ENCODE data around the gene TECPR2. TPM values are rescaled to one million over a fixed set of nuclear protein-coding genes. Genes with fewer than 3 reads are reported as not detected.

The TECPR2 gene
- total and polyA plus RNA-seq, 4 experiments from 2014 or later = 0.89 to 12.6 (median 7.8) TPM

- Histone ChIP-seq H3K27ac (ENCODE audit: low read depth, low read length) (no peak overlapping the region), H3K27me3 (ENCODE audit: insufficient read depth, low read length) (no peaks in the 10 kb centered on the region), H3K4me3 (ENCODE audit: low read length in 2 of 2) (no peak overlapping the region), H3K36me3 (ENCODE audit: insufficient read depth, low read length) (no peaks in the 10 kb centered on the region), H3K9me3 (ENCODE audit: control insufficient read depth in 1 of 2, low read length in 2 of 2) (no peaks in the 10 kb centered on the region), H3K4me1 (ENCODE audit: insufficient read depth, low read length) (peaks cover 7% of the 10 kb centered on the region)
- no peaks in the 10 kb centered on the region for H3K9me3 Mint-ChIP-seq
- peaks cover 12 to 19% of the 10 kb centered on the region in 2 donors for H3K36me3 Mint-ChIP-seq
- H3K4me3 Mint-ChIP-seq = no peak overlapping the region
- no peak for DNase-seq
- CTCF ChIA-PET (ENCODE audit: partially characterized antibody) = interaction anchor here (0.6 to 1.4 kb wide), 2 partner anchors 8 to 18 kb away, joined by 3 to 5 read pairs; no protein-coding TSS in a partner anchor
- H3K27ac Mint-ChIP-seq = peak overlapping the region in 3 of 7 donors; percentile 22 to 41 (median 23)
- intact Hi-C loops (cut with micrococcal nuclease) = no loop called here
- POLR2A ChIA-PET (ENCODE audit: partially characterized antibody) = no interaction called here
- peaks cover 6 to 12% (median 9%) of the 10 kb centered on the region in 4 donors for H3K4me1 Mint-ChIP-seq
- no peaks in the 10 kb centered on the region for H3K27me3 Mint-ChIP-seq
Measured at GRCh38 chr14:102471921-102472790, 109.4 kb downstream of the TECPR2 start.

GRCh38 chr14:102472791-102473150 is 110.0 kb downstream of the TECPR2 start:
- peaks cover 12 to 19% of the 10 kb centered on the region in 2 donors for H3K36me3 Mint-ChIP-seq
- peaks cover 7% of the 10 kb centered on the region for H3K4me1 ChIP-seq (ENCODE audit: insufficient read depth, low read length)
- no peak overlapping the region for H3K4me3 Mint-ChIP-seq
- no peaks in the 10 kb centered on the region for H3K36me3 ChIP-seq (ENCODE audit: insufficient read depth, low read length)
- DNase-seq = no peak
- H3K27me3 Mint-ChIP-seq = no peaks in the 10 kb centered on the region
- POLR2A ChIA-PET (ENCODE audit: partially characterized antibody) = no interaction called here
- H3K27ac ChIP-seq (ENCODE audit: low read depth, low read length) = no peak overlapping the region
- H3K27ac Mint-ChIP-seq = no peak overlapping the region
- no peak overlapping the region for H3K4me3 ChIP-seq (ENCODE audit: low read length in 2 of 2)
- no peaks in the 10 kb centered on the region for H3K9me3 Mint-ChIP-seq
- no peaks in the 10 kb centered on the region for H3K9me3 ChIP-seq (ENCODE audit: control insufficient read depth in 1 of 2, low read length in 2 of 2)
- intact Hi-C loops (cut with micrococcal nuclease) = no loop called here
- CTCF ChIA-PET (ENCODE audit: partially characterized antibody) = interaction anchor here (1.4 kb wide), 1 partner anchor 19 kb away, joined by 5 read pairs; no protein-coding TSS in a partner anchor
- no peaks in the 10 kb centered on the region for H3K27me3 ChIP-seq (ENCODE audit: insufficient read depth, low read length)
- peaks cover 6 to 12% (median 9%) of the 10 kb centered on the region in 4 donors for H3K4me1 Mint-ChIP-seq

- H3K27ac ChIP-seq (ENCODE audit: low read depth, low read length) = no peak overlapping the region
- H3K4me3 Mint-ChIP-seq = no peak overlapping the region
- ChIA-PET POLR2A (ENCODE audit: partially characterized antibody) (no interaction called here), CTCF (ENCODE audit: partially characterized antibody) (interaction anchor here (1.4 kb wide), 1 partner anchor 19 kb away, joined by 5 read pairs; no protein-coding TSS in a partner anchor)
- H3K36me3 Mint-ChIP-seq = peaks cover 10 to 16% of the 10 kb centered on the region in 2 donors
- no peaks in the 10 kb centered on the region for H3K9me3 Mint-ChIP-seq
- H3K27me3 Mint-ChIP-seq = no peaks in the 10 kb centered on the region
- no peaks in the 10 kb centered on the region for H3K9me3 ChIP-seq (ENCODE audit: control insufficient read depth in 1 of 2, low read length in 2 of 2)
- H3K4me1 Mint-ChIP-seq = peaks cover 6 to 12% (median 9%) of the 10 kb centered on the region in 4 donors
- H3K36me3 ChIP-seq (ENCODE audit: insufficient read depth, low read length) = no peaks in the 10 kb centered on the region
- H3K27ac Mint-ChIP-seq = no peak overlapping the region
- H3K27me3 ChIP-seq (ENCODE audit: insufficient read depth, low read length) = no peaks in the 10 kb centered on the region
- H3K4me3 ChIP-seq (ENCODE audit: low read length in 2 of 2) = no peak overlapping the region
- intact Hi-C loops (cut with micrococcal nuclease) = no loop called here
- peaks cover 7% of the 10 kb centered on the region for H3K4me1 ChIP-seq (ENCODE audit: insufficient read depth, low read length)
- no peak for DNase-seq
Measured at GRCh38 chr14:102473559-102473958, 110.8 kb downstream of the TECPR2 start.

- intact Hi-C loops (cut with micrococcal nuclease) = no loop called here
- Mint-ChIP-seq H3K27me3 (no peaks in the 10 kb centered on the region), H3K27ac (peak overlapping the region in 1 of 7 donors; percentile 24), H3K4me3 (no peak overlapping the region), H3K4me1 (peaks cover 8 to 23% (median 17%) of the 10 kb centered on the region in 4 donors), H3K9me3 (no peaks in the 10 kb centered on the region), H3K36me3 (peaks cover 9 to 13% of the 10 kb centered on the region in 2 donors)
- Histone ChIP-seq H3K27me3 (ENCODE audit: insufficient read depth, low read length) (no peaks in the 10 kb centered on the region), H3K4me3 (ENCODE audit: low read length in 2 of 2) (no peak overlapping the region), H3K4me1 (ENCODE audit: insufficient read depth, low read length) (peaks cover 7% of the 10 kb centered on the region), H3K27ac (ENCODE audit: low read depth, low read length) (no peak overlapping the region), H3K36me3 (ENCODE audit: insufficient read depth, low read length) (no peaks in the 10 kb centered on the region), H3K9me3 (ENCODE audit: control insufficient read depth in 1 of 2, low read length in 2 of 2) (no peaks in the 10 kb centered on the region)
- CTCF ChIA-PET (ENCODE audit: partially characterized antibody) = interaction anchor here (1.2 kb wide), 1 partner anchor 41 kb away, joined by 3 read pairs; no protein-coding TSS in a partner anchor
- POLR2A ChIA-PET (ENCODE audit: partially characterized antibody) = no interaction called here
- DNase-seq = no peak
Measured at GRCh38 chr14:102474934-102475333, 112.2 kb downstream of the TECPR2 start.

GRCh38 chr14:102479107-102479506 is 116.4 kb downstream of the TECPR2 start:
- DNase-seq = no peak
- Histone ChIP-seq H3K36me3 (ENCODE audit: insufficient read depth, low read length) (no peaks in the 10 kb centered on the region), H3K9me3 (ENCODE audit: control insufficient read depth in 1 of 2, low read length in 2 of 2) (no peaks in the 10 kb centered on the region), H3K4me1 (ENCODE audit: insufficient read depth, low read length) (no peaks in the 10 kb centered on the region), H3K27ac (ENCODE audit: low read depth, low read length) (no peak overlapping the region), H3K27me3 (ENCODE audit: insufficient read depth, low read length) (no peaks in the 10 kb centered on the region), H3K4me3 (ENCODE audit: low read length in 2 of 2) (no peak overlapping the region)
- ChIA-PET CTCF (ENCODE audit: partially characterized antibody) (interaction anchor here (0.8 kb wide), 1 partner anchor 20 kb away, joined by 4 read pairs; no protein-coding TSS in a partner anchor), POLR2A (ENCODE audit: partially characterized antibody) (no interaction called here)
- no peaks in the 10 kb centered on the region for H3K27me3 Mint-ChIP-seq
- peak overlapping the region in 3 of 7 donors; percentile 29 to 67 (median 37) for H3K27ac Mint-ChIP-seq
- peaks cover 13 to 22% of the 10 kb centered on the region in 2 donors for H3K36me3 Mint-ChIP-seq
- H3K9me3 Mint-ChIP-seq = peaks cover 3 to 13% (median 8%) of the 10 kb centered on the region in 8 donors
- H3K4me1 Mint-ChIP-seq = peaks cover 2 to 14% (median 8%) of the 10 kb centered on the region in 4 donors
- no peak overlapping the region for H3K4me3 Mint-ChIP-seq
- intact Hi-C loops (cut with micrococcal nuclease) = no loop called here

- Mint-ChIP-seq H3K36me3 (peaks cover 15 to 27% of the 10 kb centered on the region in 2 donors), H3K27me3 (no peaks in the 10 kb centered on the region), H3K9me3 (peaks cover 3 to 15% (median 8%) of the 10 kb centered on the region in 8 donors), H3K4me3 (no peak overlapping the region), H3K27ac (peak overlapping the region in 1 of 7 donors; percentile 43), H3K4me1 (peaks cover 2 to 14% (median 8%) of the 10 kb centered on the region in 4 donors)
- no peaks in the 10 kb centered on the region for H3K4me1 ChIP-seq (ENCODE audit: insufficient read depth, low read length)
- no peak overlapping the region for H3K27ac ChIP-seq (ENCODE audit: low read depth, low read length)
- ChIA-PET CTCF (ENCODE audit: partially characterized antibody) (no interaction called here), POLR2A (ENCODE audit: partially characterized antibody) (no interaction called here)
- intact Hi-C loops (cut with micrococcal nuclease) = no loop called here
- no peaks in the 10 kb centered on the region for H3K36me3 ChIP-seq (ENCODE audit: insufficient read depth, low read length)
- no peaks in the 10 kb centered on the region for H3K9me3 ChIP-seq (ENCODE audit: control insufficient read depth in 1 of 2, low read length in 2 of 2)
- no peak for DNase-seq
- no peak overlapping the region for H3K4me3 ChIP-seq (ENCODE audit: low read length in 2 of 2)
- H3K27me3 ChIP-seq (ENCODE audit: insufficient read depth, low read length) = no peaks in the 10 kb centered on the region
Measured at GRCh38 chr14:102479777-102480176, 117.0 kb downstream of the TECPR2 start.

- H3K27ac Mint-ChIP-seq = no peak overlapping the region
Measured at GRCh38 chr14:102481371-102481770, 118.6 kb downstream of the TECPR2 start.

More at GRCh38 chr14:102481371-102481770, 118.6 kb downstream of the TECPR2 start:
- Histone ChIP-seq H3K4me1 (ENCODE audit: insufficient read depth, low read length) (no peaks in the 10 kb centered on the region), H3K36me3 (ENCODE audit: insufficient read depth, low read length) (no peaks in the 10 kb centered on the region), H3K27ac (ENCODE audit: low read depth, low read length) (no peak overlapping the region), H3K9me3 (ENCODE audit: control insufficient read depth in 1 of 2, low read length in 2 of 2) (no peaks in the 10 kb centered on the region), H3K27me3 (ENCODE audit: insufficient read depth, low read length) (no peaks in the 10 kb centered on the region), H3K4me3 (ENCODE audit: low read length in 2 of 2) (no peak overlapping the region)
- ChIA-PET POLR2A (ENCODE audit: partially characterized antibody) (no interaction called here), CTCF (ENCODE audit: partially characterized antibody) (no interaction called here)
- H3K27me3 Mint-ChIP-seq = no peaks in the 10 kb centered on the region
- no peak overlapping the region for H3K4me3 Mint-ChIP-seq
- H3K36me3 Mint-ChIP-seq = peaks cover 15 to 34% of the 10 kb centered on the region in 2 donors
- H3K9me3 Mint-ChIP-seq = peaks cover 3 to 15% (median 8%) of the 10 kb centered on the region in 8 donors
- intact Hi-C loops (cut with micrococcal nuclease) = no loop called here
- no peak for DNase-seq
- peaks cover 2 to 12% (median 8%) of the 10 kb centered on the region in 4 donors for H3K4me1 Mint-ChIP-seq
